HG03196 (cell line): Measurements from ENCODE around the gene RASSF3.
"Not testable (repeated sequence)": the region's sequence is repeated elsewhere in the genome, so short reads cannot be mapped to it uniquely, and the experiment has no call there.

ENCODE experiments used
- ATAC-seq: cut with Tn5 transposase; IDR thresholded peaks from one replicate; pipeline ENCODE4 v1.9.1; 2021; ENCODE audit not compliant: unreplicated experiment

The RASSF3 gene, protein sequence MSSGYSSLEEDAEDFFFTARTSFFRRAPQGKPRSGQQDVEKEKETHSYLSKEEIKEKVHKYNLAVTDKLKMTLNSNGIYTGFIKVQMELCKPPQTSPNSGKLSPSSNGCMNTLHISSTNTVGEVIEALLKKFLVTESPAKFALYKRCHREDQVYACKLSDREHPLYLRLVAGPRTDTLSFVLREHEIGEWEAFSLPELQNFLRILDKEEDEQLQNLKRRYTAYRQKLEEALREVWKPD

GRCh38 chr12:64610079-64610659 lies at the start of gene RASSF3:
RASSF3 (plus strand) TSS chr12:64610495; CDS start chr12:64610633, 138 bp downstream.
- peak; percentile 50 for ATAC-seq

- ATAC-seq: no peak
Observed at GRCh38 chr12:64561302-64562136, 48.8 kb upstream of the RASSF3 start.

- ATAC-seq: no peak
Observed at GRCh38 chr12:64566122-64566521, 44.2 kb upstream of the RASSF3 start.

DNA sequence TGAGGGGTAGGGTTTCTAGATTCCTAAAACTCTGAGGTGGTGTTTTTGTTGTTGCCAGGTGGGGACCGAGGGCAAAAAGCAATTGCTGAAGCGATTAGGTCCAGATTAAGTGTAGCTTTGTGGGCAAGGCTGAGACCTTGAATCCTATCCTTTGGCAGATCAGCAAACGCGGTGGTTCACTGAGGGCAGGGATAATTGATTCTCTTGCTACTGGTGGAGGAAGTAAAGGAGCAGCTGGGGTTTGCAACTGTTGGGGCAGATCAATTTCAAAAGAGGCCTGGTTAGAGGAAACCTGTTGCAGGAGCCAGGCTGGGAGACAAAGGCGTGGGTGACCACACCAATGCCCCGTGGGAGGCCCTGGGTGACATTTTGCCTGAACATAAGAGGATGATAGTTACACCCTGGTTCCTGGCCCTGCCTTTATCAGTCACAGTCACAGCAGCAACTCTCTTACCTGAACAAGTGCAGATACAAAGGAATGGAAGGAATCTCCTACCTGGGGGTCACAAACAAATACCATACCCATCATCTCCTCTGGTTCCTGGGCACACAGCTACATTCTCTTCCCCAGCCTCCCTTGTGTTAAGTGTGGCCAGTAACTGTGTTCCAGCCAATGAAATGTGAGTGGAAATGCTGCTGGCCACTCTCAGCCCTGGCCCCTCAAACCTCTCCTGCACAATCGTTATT lies 43.3 kb upstream of the RASSF3 start:
- no peak for ATAC-seq

DNA sequence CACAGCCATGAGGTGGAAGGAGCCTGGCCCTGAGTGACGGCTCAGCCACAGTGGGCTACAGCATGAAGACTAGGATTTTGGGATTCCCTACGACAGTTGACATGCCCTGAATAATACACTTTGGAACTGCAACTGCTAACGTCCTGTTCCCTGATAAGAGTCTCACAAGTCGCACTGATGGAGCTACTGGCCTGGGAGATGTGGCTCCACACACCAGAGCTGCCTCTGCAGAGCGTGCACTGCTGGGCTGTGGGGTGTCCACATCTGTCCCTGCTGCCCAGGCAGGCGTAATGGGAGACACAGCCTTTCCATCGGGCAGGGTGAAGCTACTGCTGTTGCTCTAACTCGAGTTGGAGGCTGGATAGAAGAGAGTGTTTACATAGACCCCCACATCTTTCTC lies 42.7 kb upstream of the RASSF3 start:
- no peak for ATAC-seq

- ATAC-seq: no peak
Observed at GRCh38 chr12:64568298-64568697, 42.0 kb upstream of the RASSF3 start.

DNA sequence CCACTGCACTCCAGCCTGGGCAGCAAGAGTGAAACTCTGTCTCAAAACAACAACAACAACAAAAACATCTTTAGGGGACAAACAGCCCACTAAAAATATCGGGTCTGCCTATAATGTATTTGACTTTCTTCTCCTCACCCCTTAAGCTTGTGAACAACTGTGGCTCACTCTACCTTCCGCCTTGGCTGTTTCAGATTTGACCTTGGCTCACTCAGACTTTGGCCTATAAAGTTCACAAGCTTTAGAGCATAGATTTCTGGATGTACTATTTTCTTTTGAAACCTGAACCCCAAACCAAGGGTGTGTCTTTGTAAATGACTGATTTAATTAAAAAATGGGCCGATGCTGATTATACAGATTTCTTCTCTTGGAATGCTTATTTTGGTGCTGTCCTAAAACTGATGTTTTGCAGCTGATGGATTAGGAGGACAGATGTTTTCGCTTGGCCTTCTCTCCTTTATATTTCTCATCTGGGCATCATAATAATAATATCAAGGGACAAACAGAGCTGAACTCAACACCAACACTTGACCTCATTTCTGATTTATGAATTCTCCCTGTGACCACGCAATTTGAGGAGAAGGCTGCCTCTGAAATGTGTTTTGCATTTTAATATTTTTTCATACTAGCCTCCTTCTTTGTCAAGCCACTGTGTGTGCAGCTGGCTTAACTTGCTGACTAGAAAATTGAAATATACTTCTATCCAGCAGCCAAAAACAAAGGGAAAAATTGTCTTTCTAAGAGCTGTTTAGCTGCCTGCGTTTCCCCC lies 40.2 kb upstream of the RASSF3 start:
- ATAC-seq: no peak

- no peak for ATAC-seq
Observed at GRCh38 chr12:64571411-64571810, 38.9 kb upstream of the RASSF3 start.

DNA sequence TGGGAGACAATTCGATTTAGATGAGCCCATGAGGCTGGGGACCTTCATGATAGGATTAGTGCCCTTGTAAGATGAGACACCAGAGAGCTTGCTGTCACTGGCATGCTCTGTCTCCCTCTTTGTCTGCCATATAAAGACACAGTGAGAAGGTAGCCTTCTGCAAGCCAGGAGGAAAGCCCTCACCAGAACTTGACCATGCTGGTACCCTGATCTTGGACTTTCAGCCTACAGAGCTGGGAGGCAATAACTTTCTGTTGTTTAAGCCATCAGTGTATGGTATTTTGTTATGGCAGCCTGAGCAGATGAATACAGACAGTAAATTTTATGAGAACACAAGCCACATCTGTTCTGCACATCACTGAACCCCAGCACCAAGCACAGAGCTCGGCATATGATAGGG lies 38.1 kb upstream of the RASSF3 start:
- ATAC-seq: no peak

- no peak for ATAC-seq
Observed at GRCh38 chr12:64574837-64575236, 35.5 kb upstream of the RASSF3 start.

DNA sequence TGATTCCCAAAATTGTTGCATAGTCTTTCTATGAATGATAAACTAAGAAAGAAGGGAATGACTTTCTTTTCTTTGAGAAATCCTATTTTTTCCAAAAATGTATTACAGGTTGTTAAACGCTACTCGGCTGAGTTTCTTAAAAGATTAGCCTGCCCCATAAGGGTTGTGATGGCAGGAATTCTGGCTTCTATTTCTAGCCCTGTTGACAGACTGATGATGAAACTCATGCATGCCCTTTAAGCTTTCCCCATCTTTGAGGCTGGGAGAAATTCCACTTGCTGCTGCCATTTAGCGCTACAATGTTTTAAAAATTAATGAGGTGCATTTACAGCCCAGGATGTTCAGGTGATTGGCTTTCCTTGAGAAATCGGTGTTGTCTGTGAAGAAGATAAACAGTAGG lies 33.2 kb upstream of the RASSF3 start:
- no peak for ATAC-seq

DNA sequence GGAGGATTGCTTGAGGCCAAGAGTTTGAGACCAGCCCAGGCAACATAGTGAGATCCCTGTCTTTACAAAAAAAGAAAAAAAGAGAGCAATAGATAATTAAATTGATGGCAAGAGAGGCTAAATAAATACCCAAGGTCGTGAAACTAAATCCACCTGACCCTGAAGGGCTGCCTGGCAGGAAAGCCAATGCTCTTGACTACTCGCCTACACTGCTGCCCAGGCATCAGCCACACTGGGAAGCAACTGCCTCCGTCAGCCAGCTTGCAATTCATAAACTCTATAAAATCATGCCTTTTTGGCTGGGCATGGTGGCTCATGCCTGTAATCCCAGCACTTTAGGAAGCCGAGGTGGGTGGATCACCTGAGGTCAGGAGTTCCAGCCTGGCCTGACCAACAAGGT lies 31.7 kb upstream of the RASSF3 start:
- no peak for ATAC-seq

DNA sequence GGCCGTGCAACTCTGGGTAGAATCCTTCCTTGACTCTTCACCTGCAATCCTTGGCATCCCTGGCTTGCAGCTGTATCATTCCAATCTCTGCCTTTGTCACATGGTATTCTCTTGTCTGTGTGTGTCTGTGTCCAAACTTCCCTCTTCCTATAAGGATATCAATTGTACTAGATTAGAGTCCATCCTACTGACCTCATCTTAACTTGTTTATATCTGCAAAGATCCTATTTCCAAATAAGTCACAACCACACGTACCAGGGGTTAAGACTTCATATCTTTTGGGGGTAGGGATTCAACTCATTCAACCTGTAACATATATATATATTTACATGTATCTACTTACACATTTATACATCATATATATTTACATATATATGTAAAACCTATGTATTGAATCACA lies 29.6 kb upstream of the RASSF3 start:
- no peak for ATAC-seq

- ATAC-seq: no peak
Observed at GRCh38 chr12:64582114-64582513, 28.2 kb upstream of the RASSF3 start.

DNA sequence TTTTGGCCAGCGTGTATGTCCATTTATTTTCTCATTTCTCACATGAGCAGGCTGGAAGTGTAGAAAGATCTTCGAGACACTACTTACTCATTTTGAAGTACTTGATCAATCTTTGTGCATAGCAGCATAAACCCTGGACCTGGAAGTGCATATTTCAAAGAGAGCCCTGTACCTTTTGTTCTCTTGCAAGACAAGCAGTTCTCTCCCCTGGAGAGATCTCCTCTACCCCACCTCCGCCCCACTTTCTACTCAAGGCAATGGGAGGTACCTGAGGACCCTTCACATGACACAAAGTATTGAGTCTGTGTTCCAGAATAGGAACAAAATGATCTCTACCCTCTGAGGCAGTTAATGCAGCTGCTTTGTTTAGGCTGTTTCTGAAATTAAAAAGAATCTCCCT lies 27.4 kb upstream of the RASSF3 start:
- no peak for ATAC-seq

- ATAC-seq: not testable (repeated sequence)
Observed at GRCh38 chr12:64583395-64583770, 26.9 kb upstream of the RASSF3 start.

DNA sequence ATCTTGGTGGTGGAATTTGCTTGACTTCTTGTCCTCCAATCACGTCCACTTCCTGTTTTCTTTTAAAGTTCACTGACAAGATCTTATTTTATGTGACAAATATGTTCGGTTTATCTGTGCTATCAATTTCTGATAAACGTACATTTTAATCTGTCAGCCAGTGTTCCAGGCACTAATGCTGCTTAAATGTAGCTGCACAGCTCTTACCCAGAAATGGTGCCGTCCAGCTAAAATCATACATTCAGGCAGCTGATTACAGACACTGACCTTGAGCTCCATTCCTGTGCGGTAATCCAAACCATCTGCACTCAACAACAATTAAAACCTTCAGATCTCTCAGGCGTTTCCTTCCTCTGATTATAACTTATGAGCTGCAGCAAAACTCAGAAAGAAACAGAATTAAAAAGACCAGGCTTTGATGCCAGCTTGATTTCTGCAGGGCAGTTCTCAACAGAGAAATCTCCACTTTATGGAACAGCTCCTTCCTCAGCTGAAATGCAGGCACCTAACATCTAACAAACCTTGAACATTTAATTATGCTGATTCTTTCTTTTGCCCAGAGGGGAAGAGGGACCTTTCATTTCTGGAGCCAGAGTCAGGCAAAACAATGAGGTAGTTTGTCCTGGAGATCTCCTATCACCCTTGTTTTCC lies 26.4 kb upstream of the RASSF3 start:
- ATAC-seq: no peak

GRCh38 chr12:64585104-64585503 lies 25.2 kb upstream of the RASSF3 start:
- ATAC-seq: no peak

- no peak for ATAC-seq
Observed at GRCh38 chr12:64587447-64587846, 22.8 kb upstream of the RASSF3 start.

- ATAC-seq: no peak
Observed at GRCh38 chr12:64590183-64590582, 20.1 kb upstream of the RASSF3 start.
